Heart right ventricle (tissue), 16 donors: ENCODE data around the gene MAPT. TPM values are rescaled to one million over a fixed set of nuclear protein-coding genes. Genes with fewer than 3 reads are reported as not detected.

Experiments
- ATAC-seq, 8 donors: fragments of 200-7000 bp; cut with Tn5 transposase; one replicate each; pipeline ENCODE4 v1.9.1; 2020; ENCODE audit warnings: mild to moderate bottlenecking in 8 of 8, moderate library complexity in 8 of 8, moderate number of reproducible peaks in 1 of 8
- DNase-seq, 2 donors: peaks; one replicate each; pipeline ENCODE4 v3.0.0-alpha.2; 2020
- H3K27ac ChIP-seq, 10 donors: fragments of 200-600 bp; sonication (generic) in 2 of 10; one replicate each; pipeline versions ENCODE4 v1.5.0 to v1.8.0; 2020 to 2022; ENCODE audit warnings: mild to moderate bottlenecking in 3 of 10
- H3K27me3 ChIP-seq, 7 donors: fragments of 200-600 bp; one replicate each; pipeline ENCODE4 v1.8.0; 2021 to 2022; ENCODE audit warnings: mild to moderate bottlenecking in 2 of 7
- H3K36me3 ChIP-seq, 9 donors: fragments of 200-600 bp; sonication (generic) in 1 of 9; one replicate each; pipeline versions ENCODE4 v1.5.0 to v1.8.0; 2020 to 2022; ENCODE audit warnings: mild to moderate bottlenecking in 2 of 9
- H3K4me1 ChIP-seq, 9 donors: fragments of 200-600 bp; sonication (generic) in 1 of 9; one replicate each; pipeline versions ENCODE4 v1.5.0 to v1.8.0; 2020 to 2022; ENCODE audit warnings: mild to moderate bottlenecking in 4 of 9
- H3K4me3 ChIP-seq, 10 donors: fragments of 200-600 bp; sonication (generic) in 2 of 10; one replicate each; pipeline versions ENCODE4 v1.5.0 to v1.8.0; 2020 to 2022; ENCODE audit warnings: mild to moderate bottlenecking in 7 of 10, moderate library complexity in 2 of 10
- H3K9me3 ChIP-seq, 11 donors: fragments of 200-600 bp in 10 of 11; sonication (generic) in 2 of 11; one replicate each; pipeline versions ENCODE4 v1.5.0 to v1.8.0; 2013 to 2022; ENCODE audit warnings: mild to moderate bottlenecking in 2 of 11, control low read depth in 1 of 11, moderate library complexity in 1 of 11
- WGBS, 2 donors: extraction: QIAGEN DNeasy Blood & Tissue Kit; methylation state at CpG; one replicate each; pipeline ENCODE4 v1.1.7; 2013; ENCODE audit warnings: inconsistent platforms in 1 of 2; 5-methylcytosine and 5-hydroxymethylcytosine counted together
- intact Hi-C, 10 donors: fragments of 100-400 bp; cut with DNase I; formaldehyde crosslinking; loops; one replicate each; pipeline versions ENCODE4 v1.11.1 to v1.14.2; 2022
- polyA plus RNA-seq, 2 donors: library from polyadenylated mRNA; stranded (reverse); fragments of 200-250 nt; gene quantifications; one replicate each; pipeline ENCODE4 v1.2.3, GENCODE V29; 2013
- total RNA-seq, 10 donors: library from RNA; stranded (reverse); fragmentation: NEBNext Ultra II Directional in 3 of 10; extraction: Animal tissue kit (Norgen Biotek cat#: 25700) in 3 of 10; gene quantifications; one replicate each; pipeline versions ENCODE4 v1.2.1 to v1.2.4, GENCODE V29; 2021 to 2023
- TF ChIP-seq, protein P1 (sequence below), 9 donors: fragments of 200-600 bp; sonication (generic) in 2 of 9; IDR thresholded peaks; one replicate each; pipeline versions ENCODE4 v1.5.0 to v1.8.0; 2021 to 2022; ENCODE audit warnings: antibody characterized with exemption in 9 of 9, mild to moderate bottlenecking in 5 of 9, moderate library complexity in 1 of 9
- donor health status: Arrhythmogenic right ventricular cardiomyopathy.
- donor health status: ischemic (EF 13 %, LVEDD 7.1; RV severe dilation, severe dysfunction).
- donor health status: healthy with polysubstance abuse.
- donor health status: DM: no; HTN: yes; CAD: no.
- donor health status: DM: no; HTN: no; CAD: no.
- donor health status: ischemic (EF 25% LVEDD 6.9; RV normal size, moderate dysfunction).
- donor health status: ischemic (EF 25% LVEDD 5.7; RV mildly dilated, moderate dysfunction).
- donor health status: healthy.
- donor health status: DM: yes; HTN: yes; CAD: no.
- donor health status: Ischemic cardiomyopathy.
- donor health status: ischemic (EF 35%, LVEDD 5.7; RV mildly dilated, moderate dysfunction).
- donor health status: nonischemic (EF 11% LVEDD 7.7; RV severe dilation, severe dysfunction).
- donor health status: DM: yes; HTN: yes; CAD: no.
- donor health status: PGD.
- donor health status: ischemic (EF 29% LVEDD 5.4; RV normal size, mild dysfunction).
- donor health status: nonischemic (EF 23%, LVEDD 6.1; RV moderate dilation, normal function).

MAPT gene
- total and polyA plus RNA-seq, 12 donors, result 0.90 to 63.3 (median 32.5) TPM

- DNase-seq, result no peak
Observed at GRCh38 chr17:45973946-45974859, 79.8 kb downstream of the MAPT start.

DNA sequence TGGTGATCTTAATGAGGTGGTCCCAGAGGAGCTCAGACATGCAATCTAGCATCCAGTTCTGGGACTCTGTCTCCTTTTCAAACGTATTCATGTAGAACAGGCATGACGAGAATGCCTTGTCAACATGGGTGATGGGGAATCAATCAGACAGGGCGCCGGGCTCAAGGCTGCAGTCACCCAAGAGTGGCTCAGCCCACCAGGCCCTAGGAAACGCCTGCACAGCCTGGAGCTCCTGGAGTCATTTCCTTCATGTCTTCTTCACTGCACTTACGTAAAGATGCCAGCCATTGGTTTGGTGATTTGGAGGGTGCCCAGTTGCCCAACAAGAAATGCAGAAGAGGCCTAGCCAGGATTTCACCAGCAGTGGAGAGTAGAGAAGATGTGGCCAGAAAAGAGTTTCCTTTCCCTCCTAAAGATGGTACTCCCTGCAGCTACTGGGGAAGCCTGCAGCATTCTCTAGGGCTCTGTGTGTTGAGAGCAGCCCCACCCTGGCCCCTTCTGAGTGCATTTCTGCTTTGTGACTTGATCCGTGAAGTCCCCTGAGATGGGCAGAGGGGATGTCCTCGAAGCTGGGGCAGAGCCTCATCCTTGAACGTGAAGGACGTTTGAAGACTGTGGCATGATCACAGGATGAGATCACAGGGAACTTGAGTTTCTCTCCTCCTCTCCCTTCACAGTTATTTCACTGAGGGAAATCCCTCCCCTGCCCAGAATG is 80.7 kb downstream of the MAPT start:
- no peak for ATAC-seq
- Histone ChIP-seq H3K27ac (no peak overlapping the region), H3K4me1 (peaks cover 0 to 4% (median 0%) of the 10 kb centered on the region in 9 donors), H3K27me3 (peaks cover 0 to 4% (median 0%) of the 10 kb centered on the region in 7 donors), H3K9me3 (peaks cover 0 to 5% (median 0%) of the 10 kb centered on the region in 11 donors), H3K4me3 (no peak overlapping the region), H3K36me3 (no peaks in the 10 kb centered on the region)
- no peak for DNase-seq
- intact Hi-C loops, result no loop called here
- 73 to 76% methylated on average over 10 of the region's 10 CpGs for WGBS, 2 donors
- TF ChIP-seq, protein P1, sequence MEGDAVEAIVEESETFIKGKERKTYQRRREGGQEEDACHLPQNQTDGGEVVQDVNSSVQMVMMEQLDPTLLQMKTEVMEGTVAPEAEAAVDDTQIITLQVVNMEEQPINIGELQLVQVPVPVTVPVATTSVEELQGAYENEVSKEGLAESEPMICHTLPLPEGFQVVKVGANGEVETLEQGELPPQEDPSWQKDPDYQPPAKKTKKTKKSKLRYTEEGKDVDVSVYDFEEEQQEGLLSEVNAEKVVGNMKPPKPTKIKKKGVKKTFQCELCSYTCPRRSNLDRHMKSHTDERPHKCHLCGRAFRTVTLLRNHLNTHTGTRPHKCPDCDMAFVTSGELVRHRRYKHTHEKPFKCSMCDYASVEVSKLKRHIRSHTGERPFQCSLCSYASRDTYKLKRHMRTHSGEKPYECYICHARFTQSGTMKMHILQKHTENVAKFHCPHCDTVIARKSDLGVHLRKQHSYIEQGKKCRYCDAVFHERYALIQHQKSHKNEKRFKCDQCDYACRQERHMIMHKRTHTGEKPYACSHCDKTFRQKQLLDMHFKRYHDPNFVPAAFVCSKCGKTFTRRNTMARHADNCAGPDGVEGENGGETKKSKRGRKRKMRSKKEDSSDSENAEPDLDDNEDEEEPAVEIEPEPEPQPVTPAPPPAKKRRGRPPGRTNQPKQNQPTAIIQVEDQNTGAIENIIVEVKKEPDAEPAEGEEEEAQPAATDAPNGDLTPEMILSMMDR (IDR thresholded peaks at IDR 0.05), result no peak

More at GRCh38 chr17:45973946-45974859, 79.8 kb downstream of the MAPT start:
- Histone ChIP-seq H3K27ac (no peak overlapping the region), H3K9me3 (peaks cover 0 to 5% (median 0%) of the 10 kb centered on the region in 11 donors), H3K4me1 (peaks cover 0 to 4% (median 0%) of the 10 kb centered on the region in 9 donors), H3K27me3 (peaks cover 0 to 4% (median 0%) of the 10 kb centered on the region in 7 donors), H3K4me3 (no peak overlapping the region), H3K36me3 (no peaks in the 10 kb centered on the region)
- intact Hi-C loops, result no loop called here
- no peak for ATAC-seq
- TF ChIP-seq, protein P1 (IDR thresholded peaks at IDR 0.05), result no peak
- WGBS, 2 donors, result 85 to 87% methylated on average over 17 of the region's 17 CpGs

- Histone ChIP-seq H3K4me1 (peaks cover 0 to 4% (median 0%) of the 10 kb centered on the region in 9 donors), H3K9me3 (peaks cover 0 to 5% (median 0%) of the 10 kb centered on the region in 11 donors), H3K4me3 (no peak overlapping the region), H3K36me3 (no peaks in the 10 kb centered on the region), H3K27ac (no peak overlapping the region), H3K27me3 (no peaks in the 10 kb centered on the region)
- TF ChIP-seq, protein P1 (IDR thresholded peaks at IDR 0.05), result no peak
- DNase-seq (no peak), ATAC-seq (no peak)
- intact Hi-C loops, result no loop called here
- WGBS, 2 donors, result 80 to 83% methylated on average over 8 of the region's 8 CpGs
Observed at GRCh38 chr17:45975640-45976295, 81.4 kb downstream of the MAPT start.

- 96 to 100% methylated on average over 2 of the region's 2 CpGs for WGBS, 2 donors
- H3K4me1 ChIP-seq, result peaks cover 0 to 4% (median 0%) of the 10 kb centered on the region in 9 donors
- peaks cover 0 to 5% (median 0%) of the 10 kb centered on the region in 11 donors for H3K9me3 ChIP-seq
- ATAC-seq, result no peak
- no peak overlapping the region for H3K4me3 ChIP-seq
- no peak for DNase-seq
- no peak overlapping the region for H3K27ac ChIP-seq
- no peaks in the 10 kb centered on the region for H3K36me3 ChIP-seq
- TF ChIP-seq, protein P1 (IDR thresholded peaks at IDR 0.05), result no peak
- H3K27me3 ChIP-seq, result no peaks in the 10 kb centered on the region
- intact Hi-C loops, result no loop called here
Observed at GRCh38 chr17:45976391-45976754, 82.0 kb downstream of the MAPT start.
